GM23338 (cell line): Measurements from ENCODE around the gene SPI1. TPM values are rescaled to one million over a fixed set of nuclear protein-coding genes. Genes with fewer than 3 reads are reported as not detected.

Experiments used
- ATAC-seq: fragments of 200-7000 bp; cut with Tn5 transposase; 3 replicates; pipeline ENCODE4 v1.9.1; 2020
- DNase-seq: peaks from one replicate; pipeline ENCODE4 v3.0.0-alpha.2; 2015; ENCODE audit warnings: low spot score
- H2AFZ ChIP-seq: fragments of 200-600 bp; sonication (generic); 2 replicates; pipeline ENCODE4 v1.8.0; 2016; ENCODE audit warnings: antibody characterized with exemption, mild to moderate bottlenecking, moderate library complexity
- H3F3A ChIP-seq: fragments of 200-600 bp; sonication (generic); replicated peaks from 2 replicates; pipeline ENCODE4 v1.8.0; 2017; ENCODE audit warnings: antibody characterized with exemption, mixed run types, low read depth
- H3K27ac ChIP-seq: fragments of 200-600 bp; sonication (generic); 2 replicates; pipeline ENCODE4 v1.6.1; 2016; ENCODE audit warnings: low read depth
- H3K27me3 ChIP-seq: fragments of 200-600 bp; sonication (generic); 2 replicates; pipeline ENCODE4 v1.8.0; 2016; ENCODE audit warnings: mild to moderate bottlenecking, mixed run types, moderate library complexity; ENCODE audit not compliant: insufficient read depth
- H3K36me3 ChIP-seq: fragments of 200-600 bp; sonication (generic); 2 replicates; pipeline ENCODE4 v1.8.0; 2016; ENCODE audit warnings: mild to moderate bottlenecking; ENCODE audit not compliant: insufficient read depth
- H3K4me1 ChIP-seq: fragments of 200-600 bp; sonication (generic); 2 replicates; pipeline ENCODE4 v1.8.0; 2016; ENCODE audit warnings: mild to moderate bottlenecking, moderate library complexity; ENCODE audit not compliant: insufficient read depth
- H3K4me2 ChIP-seq: fragments of 200-600 bp; sonication (generic); 2 replicates; pipeline ENCODE4 v1.7.1; 2017; ENCODE audit warnings: mixed run types
- H3K4me3 ChIP-seq: fragments of 200-600 bp; sonication (generic); 2 replicates; pipeline ENCODE4 v1.6.1; 2016; ENCODE audit warnings: mixed run types
- H3K79me2 ChIP-seq: fragments of 200-600 bp; sonication (generic); replicated peaks from 2 replicates; pipeline ENCODE4 v1.8.0; 2017; ENCODE audit warnings: mild to moderate bottlenecking; ENCODE audit not compliant: insufficient read depth
- H3K9me2 ChIP-seq: fragments of 200-600 bp; sonication (generic); 2 replicates; pipeline ENCODE4 v1.8.0; 2017; ENCODE audit not compliant: insufficient read depth
- H4K20me1 ChIP-seq: fragments of 200-600 bp; sonication (generic); replicated peaks from 2 replicates; pipeline ENCODE4 v1.8.0; 2017; ENCODE audit warnings: mild to moderate bottlenecking; ENCODE audit not compliant: insufficient read depth
- H3K27ac Mint-ChIP-seq: 2 replicates; pipeline ENCODE4 v1.8.0; 2020; ENCODE audit warnings: inconsistent platforms, mild to moderate bottlenecking, moderate library complexity, mixed read lengths
- H3K27me3 Mint-ChIP-seq: 3 replicates; pipeline ENCODE4 v1.8.0; 2022; ENCODE audit warnings: low read depth, mild to moderate bottlenecking, moderate library complexity, mixed read lengths, inconsistent platforms; ENCODE audit not compliant: insufficient read depth, poor library complexity
- H3K36me3 Mint-ChIP-seq: 3 replicates; pipeline ENCODE4 v1.8.0; 2021; ENCODE audit warnings: low read depth, mild to moderate bottlenecking, inconsistent platforms, moderate library complexity, mixed read lengths
- H3K4me1 Mint-ChIP-seq: 3 replicates; pipeline ENCODE4 v1.8.0; 2020; ENCODE audit warnings: mild to moderate bottlenecking, inconsistent platforms, mixed read lengths
- H3K4me3 Mint-ChIP-seq: 3 replicates; pipeline ENCODE4 v1.8.0; 2021; ENCODE audit warnings: moderate library complexity, mild to moderate bottlenecking, inconsistent platforms, mixed read lengths
- H3K9me3 Mint-ChIP-seq: 3 replicates; pipeline ENCODE4 v1.8.0; 2020; ENCODE audit warnings: moderate library complexity, mild to moderate bottlenecking, inconsistent platforms, mixed read lengths
- CREB1 ChIP-seq: fragments of 250-450 bp; sonication (Bioruptor Pico); IDR thresholded peaks from 2 replicates; pipeline ENCODE4 v1.5.0; 2020; ENCODE audit warnings: low read depth, mild to moderate bottlenecking, moderate library complexity
- CTCF ChIP-seq, 2 experiments: fragments of 200-600 bp in 1 of 2; sonication (generic) in 1 of 2; conservative IDR thresholded peaks; 2 replicates each; pipeline versions ENCODE4 v1.5.1 to v1.6.1; 2016 to 2017; ENCODE audit warnings: antibody characterized with exemption in 2 of 2, low read depth in 2 of 2, mild to moderate bottlenecking in 2 of 2, moderate library complexity in 1 of 2
- EZH2 ChIP-seq: fragments of 200-600 bp; sonication (generic); IDR thresholded peaks from one replicate; pipeline ENCODE4 v1.8.0; 2017; ENCODE audit warnings: antibody characterized with exemption, mild to moderate bottlenecking, low read depth; ENCODE audit not compliant: unreplicated experiment
- EZH2phosphoT487 ChIP-seq: fragments of 200-600 bp; sonication (generic); IDR thresholded peaks from one replicate; pipeline ENCODE4 v1.8.1; 2018; ENCODE audit warnings: antibody characterized with exemption; ENCODE audit not compliant: unreplicated experiment
- JUNB ChIP-seq: IDR thresholded peaks from one replicate; pipeline ENCODE4 v1.6.1; 2016; ENCODE audit warnings: antibody characterized with exemption; ENCODE audit not compliant: unreplicated experiment
- NANOG ChIP-seq: IDR thresholded peaks from 2 replicates; pipeline ENCODE4 v1.6.1; 2016; ENCODE audit warnings: antibody characterized with exemption, borderline replicate concordance
- POLR2AphosphoS5 ChIP-seq: IDR thresholded peaks from 2 replicates; pipeline ENCODE4 v1.6.1; 2016; ENCODE audit warnings: antibody characterized with exemption, low read depth
- REST ChIP-seq: IDR thresholded peaks from one replicate; pipeline ENCODE4 v1.6.1; 2018; ENCODE audit warnings: antibody characterized with exemption; ENCODE audit not compliant: unreplicated experiment
- STAT1 ChIP-seq: IDR thresholded peaks from one replicate; pipeline ENCODE4 v1.6.1; 2016; ENCODE audit warnings: antibody characterized with exemption; ENCODE audit not compliant: unreplicated experiment
- ZNF114 ChIP-seq: fragments of 250-450 bp; sonication (Bioruptor Pico); IDR thresholded peaks from 2 replicates; pipeline ENCODE4 v1.5.0; 2020; ENCODE audit warnings: mild to moderate bottlenecking, moderate library complexity
- ZNF331 ChIP-seq: fragments of 250-450 bp; sonication (Bioruptor Pico); IDR thresholded peaks from 2 replicates; pipeline ENCODE4 v1.5.0; 2020; ENCODE audit warnings: low read depth, mild to moderate bottlenecking, moderate library complexity
- ZNF462 ChIP-seq: fragments of 250-450 bp; sonication (Bioruptor Pico); IDR thresholded peaks from 2 replicates; pipeline ENCODE4 v1.5.0; 2020; ENCODE audit warnings: mild to moderate bottlenecking, moderate library complexity
- polyA plus RNA-seq: library from polyadenylated mRNA; unstranded; fragments of >200 nt; fragmentation: Nextera tagmentation; extraction: Ambion mirVana; gene quantifications from 2 replicates; pipeline ENCODE4 v1.2.1, GENCODE V29; 2016
- total RNA-seq: library from RNA; depleted of rRNA; stranded (reverse); fragments of >200 nt; shearing (Covaris generic); gene quantifications from 2 replicates; pipeline ENCODE4 v1.2.3, GENCODE V29; 2014
- TF ChIP-seq, protein P1 (sequence below): IDR thresholded peaks from 2 replicates; pipeline ENCODE4 v1.6.1; 2016; ENCODE audit warnings: antibody characterized with exemption

The SPI1 gene
- total and polyA plus RNA-seq, 2 experiments from 2014 or later = 0.23 TPM; not detected in 1

DNA sequence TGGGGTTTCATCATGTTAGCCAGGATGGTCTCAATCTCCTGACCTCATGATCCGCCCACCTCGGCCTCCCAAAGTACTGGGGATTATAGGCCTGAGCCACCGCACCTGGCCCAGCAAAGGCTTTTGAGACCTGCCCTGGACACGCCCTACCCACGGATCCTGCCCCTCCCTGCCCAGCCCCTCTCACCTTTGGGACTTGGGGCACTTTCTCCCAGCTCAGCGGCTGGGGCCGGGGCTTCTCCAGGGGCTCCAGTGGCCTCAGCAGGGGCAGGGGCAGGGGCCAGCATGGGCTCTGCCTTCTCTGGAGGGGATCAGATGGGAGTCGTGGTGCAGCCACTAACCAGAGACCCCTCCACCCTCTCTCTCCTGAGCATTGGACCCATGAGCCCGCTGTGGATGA, 28.0 kb downstream of the SPI1 start:
- no peak overlapping the region for H3K27ac ChIP-seq
- no peaks in the 10 kb centered on the region for H3K36me3 ChIP-seq
- TF ChIP-seq, protein P1, sequence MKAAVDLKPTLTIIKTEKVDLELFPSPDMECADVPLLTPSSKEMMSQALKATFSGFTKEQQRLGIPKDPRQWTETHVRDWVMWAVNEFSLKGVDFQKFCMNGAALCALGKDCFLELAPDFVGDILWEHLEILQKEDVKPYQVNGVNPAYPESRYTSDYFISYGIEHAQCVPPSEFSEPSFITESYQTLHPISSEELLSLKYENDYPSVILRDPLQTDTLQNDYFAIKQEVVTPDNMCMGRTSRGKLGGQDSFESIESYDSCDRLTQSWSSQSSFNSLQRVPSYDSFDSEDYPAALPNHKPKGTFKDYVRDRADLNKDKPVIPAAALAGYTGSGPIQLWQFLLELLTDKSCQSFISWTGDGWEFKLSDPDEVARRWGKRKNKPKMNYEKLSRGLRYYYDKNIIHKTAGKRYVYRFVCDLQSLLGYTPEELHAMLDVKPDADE = no peak
- TF ChIP-seq EZH2 (no peak), REST (no peak), ZNF114 (CRISPR knock-in tag) (no peak), STAT1 (no peak), ZNF331 (CRISPR knock-in tag) (no peak), CREB1 (no peak), POLR2AphosphoS5 (no peak), NANOG (no peak), ZNF462 (CRISPR knock-in tag) (no peak), EZH2phosphoT487 (no peak), JUNB (no peak), CTCF (conservative IDR thresholded peaks at IDR 0.05; ENCODE audit: low read depth in 2 of 2) (no peak)
- peaks cover 7% of the 10 kb centered on the region; the same call in 1 of the 2 replicates for H3K4me1 ChIP-seq
- Mint-ChIP-seq H3K9me3 (no peaks in the 10 kb centered on the region; the same call in 2 of the 3 replicates), H3K4me1 (peaks cover 8% of the 10 kb centered on the region), H3K27ac (no peak overlapping the region), H3K27me3 (peaks cover 19% of the 10 kb centered on the region), H3K4me3 (no peak overlapping the region), H3K36me3 (no peaks in the 10 kb centered on the region; the same call in 2 of the 3 replicates)
- no peaks in the 10 kb centered on the region for H3K27me3 ChIP-seq
- DNase-seq (no peak), ATAC-seq (no peak)
- H3K4me3 ChIP-seq = no peak overlapping the region
- 0 out of 2 replicates have a peak, but pooled peaks cover 2% of the 10 kb centered on the region for H3F3A ChIP-seq
- H3K4me2 ChIP-seq = no peak overlapping the region
- H3K79me2 ChIP-seq = no peaks in the 10 kb centered on the region
- H2AFZ ChIP-seq = no peak overlapping the region
- no peaks in the 10 kb centered on the region for H3K9me2 ChIP-seq
- no peaks in the 10 kb centered on the region for H4K20me1 ChIP-seq
